Measurements from ENCODE around the gene GRK4.

Gene GRK4

GRCh38 chr4:3007724-3008123 is 44.4 kb downstream of the GRK4 start:
- TF ChIP-seq TEAD4 (IDR thresholded peaks at IDR 0.05) (no peak), TAF1 (IDR thresholded peaks at IDR 0.05; ENCODE audit: low read depth) (no peak)
- TF ChIP-seq, protein P1, sequence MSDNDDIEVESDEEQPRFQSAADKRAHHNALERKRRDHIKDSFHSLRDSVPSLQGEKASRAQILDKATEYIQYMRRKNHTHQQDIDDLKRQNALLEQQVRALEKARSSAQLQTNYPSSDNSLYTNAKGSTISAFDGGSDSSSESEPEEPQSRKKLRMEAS (IDR thresholded peaks at IDR 0.05), result no peak

DNA sequence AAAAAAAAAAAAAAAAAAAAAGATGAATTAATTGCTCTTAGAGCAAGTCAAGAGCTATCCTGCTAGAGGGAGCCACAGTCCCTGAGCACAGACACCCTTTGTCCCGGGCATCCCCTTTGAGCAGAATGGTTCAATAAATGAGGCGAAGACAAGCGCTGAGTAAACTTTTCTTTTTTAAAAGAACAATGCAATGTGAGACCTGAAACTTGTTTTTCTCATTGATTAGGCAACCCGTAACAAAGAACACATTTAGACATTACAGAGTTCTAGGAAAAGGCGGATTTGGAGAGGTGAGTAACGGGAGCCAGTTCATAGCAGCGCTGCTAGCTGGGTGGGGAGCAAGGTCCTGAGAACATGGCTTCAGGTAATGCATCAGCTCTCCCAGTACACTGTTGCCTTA is 46.1 kb downstream of the GRK4 start:
- no peak for TF ChIP-seq TAF1 (IDR thresholded peaks at IDR 0.05; ENCODE audit: low read depth)
- TF ChIP-seq TCF12 (IDR thresholded peaks at IDR 0.05; ENCODE audit: low read depth), result no peak
- no peak for TF ChIP-seq CEBPB (IDR thresholded peaks at IDR 0.05)
- TF ChIP-seq, protein P1 (IDR thresholded peaks at IDR 0.05), result no peak
- no peak for TF ChIP-seq ZBTB7A (IDR thresholded peaks at IDR 0.05; ENCODE audit: low read depth)
- TF ChIP-seq USF1 (IDR thresholded peaks at IDR 0.05), result no peak
- no peak for TF ChIP-seq FOXM1 (IDR thresholded peaks at IDR 0.05; ENCODE audit: borderline replicate concordance, low read depth)
- no peak for TF ChIP-seq EP300 (IDR thresholded peaks at IDR 0.05; ENCODE audit: borderline replicate concordance)
- no peak for TF ChIP-seq NFIC (IDR thresholded peaks at IDR 0.05)
- no peak for TF ChIP-seq EGR1 (IDR thresholded peaks at IDR 0.05)
- TF ChIP-seq RAD21 (IDR thresholded peaks at IDR 0.05; ENCODE audit: low read depth), result no peak
- no peak for TF ChIP-seq CREB1 (IDR thresholded peaks at IDR 0.05; ENCODE audit: low read depth)
- no peak for TF ChIP-seq TEAD4 (IDR thresholded peaks at IDR 0.05)
- no peak for TF ChIP-seq YY1 (IDR thresholded peaks at IDR 0.05; ENCODE audit: low read depth)
- TF ChIP-seq, protein P2, sequence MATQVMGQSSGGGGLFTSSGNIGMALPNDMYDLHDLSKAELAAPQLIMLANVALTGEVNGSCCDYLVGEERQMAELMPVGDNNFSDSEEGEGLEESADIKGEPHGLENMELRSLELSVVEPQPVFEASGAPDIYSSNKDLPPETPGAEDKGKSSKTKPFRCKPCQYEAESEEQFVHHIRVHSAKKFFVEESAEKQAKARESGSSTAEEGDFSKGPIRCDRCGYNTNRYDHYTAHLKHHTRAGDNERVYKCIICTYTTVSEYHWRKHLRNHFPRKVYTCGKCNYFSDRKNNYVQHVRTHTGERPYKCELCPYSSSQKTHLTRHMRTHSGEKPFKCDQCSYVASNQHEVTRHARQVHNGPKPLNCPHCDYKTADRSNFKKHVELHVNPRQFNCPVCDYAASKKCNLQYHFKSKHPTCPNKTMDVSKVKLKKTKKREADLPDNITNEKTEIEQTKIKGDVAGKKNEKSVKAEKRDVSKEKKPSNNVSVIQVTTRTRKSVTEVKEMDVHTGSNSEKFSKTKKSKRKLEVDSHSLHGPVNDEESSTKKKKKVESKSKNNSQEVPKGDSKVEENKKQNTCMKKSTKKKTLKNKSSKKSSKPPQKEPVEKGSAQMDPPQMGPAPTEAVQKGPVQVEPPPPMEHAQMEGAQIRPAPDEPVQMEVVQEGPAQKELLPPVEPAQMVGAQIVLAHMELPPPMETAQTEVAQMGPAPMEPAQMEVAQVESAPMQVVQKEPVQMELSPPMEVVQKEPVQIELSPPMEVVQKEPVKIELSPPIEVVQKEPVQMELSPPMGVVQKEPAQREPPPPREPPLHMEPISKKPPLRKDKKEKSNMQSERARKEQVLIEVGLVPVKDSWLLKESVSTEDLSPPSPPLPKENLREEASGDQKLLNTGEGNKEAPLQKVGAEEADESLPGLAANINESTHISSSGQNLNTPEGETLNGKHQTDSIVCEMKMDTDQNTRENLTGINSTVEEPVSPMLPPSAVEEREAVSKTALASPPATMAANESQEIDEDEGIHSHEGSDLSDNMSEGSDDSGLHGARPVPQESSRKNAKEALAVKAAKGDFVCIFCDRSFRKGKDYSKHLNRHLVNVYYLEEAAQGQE (IDR thresholded peaks at IDR 0.05; ENCODE audit: low read depth), result no peak

DNA sequence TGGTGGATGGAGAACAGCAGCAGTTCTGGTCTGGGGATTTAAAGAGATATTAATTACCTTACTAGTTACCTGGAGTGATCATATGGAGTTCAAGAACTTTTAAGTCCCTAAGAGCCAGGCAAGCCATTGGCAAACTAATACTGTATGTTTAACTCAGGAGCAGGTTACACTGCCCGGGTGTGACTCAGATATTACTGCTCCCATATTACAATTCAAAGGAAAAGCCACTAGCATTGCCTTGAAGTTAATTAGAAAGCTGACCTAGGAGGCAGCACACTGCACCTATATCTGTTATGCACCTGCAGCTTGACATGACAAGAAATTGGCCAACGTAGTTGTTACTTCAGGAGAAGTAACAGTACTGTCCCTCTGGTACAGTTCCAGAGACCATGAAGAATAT is 47.2 kb downstream of the GRK4 start:
- TF ChIP-seq EP300 (IDR thresholded peaks at IDR 0.05; ENCODE audit: borderline replicate concordance) (no peak), RAD21 (IDR thresholded peaks at IDR 0.05; ENCODE audit: low read depth) (no peak), EGR1 (IDR thresholded peaks at IDR 0.05) (no peak), TAF1 (IDR thresholded peaks at IDR 0.05; ENCODE audit: low read depth) (no peak), USF1 (IDR thresholded peaks at IDR 0.05) (no peak), CREB1 (IDR thresholded peaks at IDR 0.05; ENCODE audit: low read depth) (no peak), FOXM1 (IDR thresholded peaks at IDR 0.05; ENCODE audit: borderline replicate concordance, low read depth) (no peak), ZBTB7A (IDR thresholded peaks at IDR 0.05; ENCODE audit: low read depth) (no peak), TCF12 (IDR thresholded peaks at IDR 0.05; ENCODE audit: low read depth) (no peak), NFIC (IDR thresholded peaks at IDR 0.05) (no peak), TEAD4 (IDR thresholded peaks at IDR 0.05) (no peak), YY1 (IDR thresholded peaks at IDR 0.05; ENCODE audit: low read depth) (no peak), CEBPB (IDR thresholded peaks at IDR 0.05) (no peak)
- TF ChIP-seq, protein P1 (IDR thresholded peaks at IDR 0.05), result no peak
- TF ChIP-seq, protein P2 (IDR thresholded peaks at IDR 0.05; ENCODE audit: low read depth), result no peak

- TF ChIP-seq, protein P1 (IDR thresholded peaks at IDR 0.05), result no peak
- TF ChIP-seq FOXM1 (IDR thresholded peaks at IDR 0.05; ENCODE audit: borderline replicate concordance, low read depth) (no peak), ZBTB7A (IDR thresholded peaks at IDR 0.05; ENCODE audit: low read depth) (no peak), YY1 (IDR thresholded peaks at IDR 0.05; ENCODE audit: low read depth) (no peak), USF1 (IDR thresholded peaks at IDR 0.05) (no peak), EGR1 (IDR thresholded peaks at IDR 0.05) (no peak), TCF12 (IDR thresholded peaks at IDR 0.05; ENCODE audit: low read depth) (no peak), NFIC (IDR thresholded peaks at IDR 0.05) (no peak), TAF1 (IDR thresholded peaks at IDR 0.05; ENCODE audit: low read depth) (no peak), TEAD4 (IDR thresholded peaks at IDR 0.05) (no peak), CREB1 (IDR thresholded peaks at IDR 0.05; ENCODE audit: low read depth) (no peak)
- TF ChIP-seq, protein P2 (IDR thresholded peaks at IDR 0.05; ENCODE audit: low read depth), result no peak
Measured at GRCh38 chr4:3010998-3011397, 47.6 kb downstream of the GRK4 start.

All from Ishikawa (cell line).